Liver (tissue), 9 donors: ENCODE measurements around the gene IP6K2. TPM values are rescaled to one million over a fixed set of nuclear protein-coding genes. Genes with fewer than 3 reads are reported as not detected.

Experiments
- DNase-seq: peaks from one replicate; pipeline ENCODE4 v3.0.0-alpha.2; 2017; ENCODE audit warnings: low spot score
- H3K27ac ChIP-seq, 2 donors: one replicate each; pipeline ENCODE4 v1.7.0; 2013; ENCODE audit warnings: inconsistent platforms in 2 of 2, low read length in 2 of 2, control low read depth in 1 of 2, low read depth in 1 of 2, mild to moderate bottlenecking in 1 of 2
- H3K27me3 ChIP-seq, 4 donors: one replicate each; pipeline versions ENCODE4 v1.6.1 to v1.7.0; 2013; ENCODE audit warnings: low read length in 3 of 4, inconsistent platforms in 1 of 4, mild to moderate bottlenecking in 1 of 4, moderate library complexity in 1 of 4; ENCODE audit not compliant: control insufficient read depth in 4 of 4, insufficient read depth in 4 of 4
- H3K36me3 ChIP-seq, 4 donors: one replicate each; pipeline versions ENCODE4 v1.6.1 to v1.7.0; 2013; ENCODE audit warnings: low read length in 3 of 4, mild to moderate bottlenecking in 3 of 4, low read depth in 1 of 4, moderate library complexity in 1 of 4; ENCODE audit not compliant: control insufficient read depth in 4 of 4, insufficient read depth in 3 of 4
- H3K4me1 ChIP-seq, 4 donors: one replicate each; pipeline versions ENCODE4 v1.6.1 to v1.7.0; 2013; ENCODE audit warnings: low read length in 3 of 4, mild to moderate bottlenecking in 3 of 4, moderate library complexity in 1 of 4; ENCODE audit not compliant: control insufficient read depth in 4 of 4, insufficient read depth in 4 of 4
- H3K4me3 ChIP-seq, 3 donors: one replicate each; pipeline versions ENCODE4 v1.6.1 to v1.7.0; 2013; ENCODE audit warnings: low read length in 3 of 3, control low read depth in 1 of 3, low read depth in 1 of 3, mild to moderate bottlenecking in 1 of 3
- H3K9ac ChIP-seq, 2 donors: one replicate each; pipeline ENCODE4 v1.7.0; 2013; ENCODE audit warnings: low read length in 2 of 2, mild to moderate bottlenecking in 2 of 2, moderate library complexity in 2 of 2, control low read depth in 1 of 2, low read depth in 1 of 2
- H3K9me3 ChIP-seq, 4 donors: one replicate each; pipeline versions ENCODE4 v1.6.1 to v1.7.0; 2013; ENCODE audit warnings: low read length in 3 of 4; ENCODE audit not compliant: control insufficient read depth in 4 of 4
- ATF3 ChIP-seq: IDR thresholded peaks from 2 replicates; pipeline ENCODE4 v1.6.1; 2016; ENCODE audit warnings: antibody characterized with exemption
- CTCF ChIP-seq: fragments of 150-350 bp; IDR thresholded peaks from 2 replicates; pipeline ENCODE4 v1.5.1; 2017; ENCODE audit warnings: improper control_type of control experiment, low read depth, low read length; ENCODE audit not compliant: missing input control
- EGR1 ChIP-seq, 2 donors: IDR thresholded peaks; 2 replicates each; pipeline ENCODE4 v1.6.1; 2016 to 2018; ENCODE audit warnings: antibody characterized with exemption in 2 of 2, low read depth in 2 of 2
- FOXA1 ChIP-seq: IDR thresholded peaks from 2 replicates; pipeline ENCODE4 v1.6.1; 2016; ENCODE audit warnings: antibody characterized with exemption
- GABPA ChIP-seq, 2 donors: IDR thresholded peaks in 1 of 2; conservative IDR thresholded peaks in 1 of 2; 2 replicates each; pipeline ENCODE4 v1.6.1; 2016; ENCODE audit warnings: antibody characterized with exemption in 2 of 2, mild to moderate bottlenecking in 1 of 2, moderate library complexity in 1 of 2
- HNF4A ChIP-seq, 2 donors: conservative IDR thresholded peaks; 2 replicates each; pipeline ENCODE4 v1.6.1; 2016; ENCODE audit warnings: antibody characterized with exemption in 2 of 2, mild to moderate bottlenecking in 2 of 2
- HNF4G ChIP-seq: IDR thresholded peaks from 2 replicates; pipeline ENCODE4 v1.6.1; 2016; ENCODE audit warnings: antibody characterized with exemption
- JUND ChIP-seq, 2 donors: IDR thresholded peaks; 2 replicates each; pipeline ENCODE4 v1.6.1; 2016; ENCODE audit warnings: antibody characterized with exemption in 2 of 2
- MAX ChIP-seq: IDR thresholded peaks from 2 replicates; pipeline ENCODE4 v1.6.1; 2016; ENCODE audit warnings: antibody characterized with exemption
- NR2F2 ChIP-seq: IDR thresholded peaks from 2 replicates; pipeline ENCODE4 v1.6.1; 2016; ENCODE audit warnings: antibody characterized with exemption
- RAD21 ChIP-seq, 2 donors: IDR thresholded peaks; 2 replicates each; pipeline ENCODE4 v1.6.1; 2016; ENCODE audit warnings: antibody characterized with exemption in 2 of 2, mild to moderate bottlenecking in 2 of 2
- SP1 ChIP-seq: IDR thresholded peaks from 2 replicates; pipeline ENCODE4 v1.6.1; 2018; ENCODE audit warnings: antibody characterized with exemption, mild to moderate bottlenecking
- TAF1 ChIP-seq: conservative IDR thresholded peaks from 2 replicates; pipeline ENCODE4 v1.6.1; 2016; ENCODE audit warnings: antibody characterized with exemption, mild to moderate bottlenecking
- YY1 ChIP-seq: IDR thresholded peaks from 2 replicates; pipeline ENCODE4 v1.6.1; 2016; ENCODE audit warnings: antibody characterized with exemption, mild to moderate bottlenecking
- ZBTB33 ChIP-seq: IDR thresholded peaks from 2 replicates; pipeline ENCODE4 v1.6.1; 2016; ENCODE audit warnings: antibody characterized with exemption
- WGBS: extraction: QIAGEN DNeasy Blood & Tissue Kit; methylation state at CpG from one replicate; pipeline ENCODE4 v1.1.7; 2013; 5-methylcytosine and 5-hydroxymethylcytosine counted together
- polyA plus RNA-seq, 2 donors: library from polyadenylated mRNA; stranded (reverse) in 1 of 2; unstranded in 1 of 2; fragments of 200-250 nt in 1 of 2; fragments of >200 nt in 1 of 2; fragmentation: Nextera tagmentation in 1 of 2; extraction: Ambion mirVana in 1 of 2; gene quantifications; one replicate each; pipeline versions ENCODE4 v1.2.1 to v1.2.3, GENCODE V29; 2013 to 2015
- total RNA-seq, 2 donors: library from RNA; depleted of rRNA; stranded (reverse); fragments of >200 nt; gene quantifications; one replicate each; pipeline ENCODE4 v1.2.3, GENCODE V29; 2014
- TF ChIP-seq, protein P1 (sequence below): IDR thresholded peaks from 2 replicates; pipeline ENCODE4 v1.6.1; 2016; ENCODE audit warnings: antibody characterized with exemption, mild to moderate bottlenecking
- donor health status: healthy.
- donor health status: healthy.
- donor health status: healthy.
- donor health status: healthy.
- donor health status: healthy.

Gene IP6K2
- total and polyA plus RNA-seq, 4 donors = 21.8 to 37.6 (median 24.3) TPM

- Histone ChIP-seq H3K9me3 (no peaks in the 10 kb centered on the region), H3K36me3 (peaks cover 4 to 23% (median 7%) of the 10 kb centered on the region in 4 donors), H3K27me3 (no peaks in the 10 kb centered on the region), H3K4me1 (peaks cover 0 to 22% (median 12%) of the 10 kb centered on the region in 4 donors), H3K4me3 (no peak overlapping the region), H3K9ac (no peak overlapping the region), H3K27ac (no peak overlapping the region)
- no peak for TF ChIP-seq JUND (IDR thresholded peaks at IDR 0.05)
- TF ChIP-seq GABPA (IDR thresholded peaks at IDR 0.05 in 1 of 2, conservative IDR thresholded peaks at IDR 0.05 in 1 of 2) = no peak
- TF ChIP-seq ZBTB33 = no peak
- TF ChIP-seq TAF1 = no peak
- TF ChIP-seq FOXA1 = no peak
- TF ChIP-seq HNF4A (conservative IDR thresholded peaks at IDR 0.05) = no peak
- TF ChIP-seq CTCF = no peak
- TF ChIP-seq, protein P1, sequence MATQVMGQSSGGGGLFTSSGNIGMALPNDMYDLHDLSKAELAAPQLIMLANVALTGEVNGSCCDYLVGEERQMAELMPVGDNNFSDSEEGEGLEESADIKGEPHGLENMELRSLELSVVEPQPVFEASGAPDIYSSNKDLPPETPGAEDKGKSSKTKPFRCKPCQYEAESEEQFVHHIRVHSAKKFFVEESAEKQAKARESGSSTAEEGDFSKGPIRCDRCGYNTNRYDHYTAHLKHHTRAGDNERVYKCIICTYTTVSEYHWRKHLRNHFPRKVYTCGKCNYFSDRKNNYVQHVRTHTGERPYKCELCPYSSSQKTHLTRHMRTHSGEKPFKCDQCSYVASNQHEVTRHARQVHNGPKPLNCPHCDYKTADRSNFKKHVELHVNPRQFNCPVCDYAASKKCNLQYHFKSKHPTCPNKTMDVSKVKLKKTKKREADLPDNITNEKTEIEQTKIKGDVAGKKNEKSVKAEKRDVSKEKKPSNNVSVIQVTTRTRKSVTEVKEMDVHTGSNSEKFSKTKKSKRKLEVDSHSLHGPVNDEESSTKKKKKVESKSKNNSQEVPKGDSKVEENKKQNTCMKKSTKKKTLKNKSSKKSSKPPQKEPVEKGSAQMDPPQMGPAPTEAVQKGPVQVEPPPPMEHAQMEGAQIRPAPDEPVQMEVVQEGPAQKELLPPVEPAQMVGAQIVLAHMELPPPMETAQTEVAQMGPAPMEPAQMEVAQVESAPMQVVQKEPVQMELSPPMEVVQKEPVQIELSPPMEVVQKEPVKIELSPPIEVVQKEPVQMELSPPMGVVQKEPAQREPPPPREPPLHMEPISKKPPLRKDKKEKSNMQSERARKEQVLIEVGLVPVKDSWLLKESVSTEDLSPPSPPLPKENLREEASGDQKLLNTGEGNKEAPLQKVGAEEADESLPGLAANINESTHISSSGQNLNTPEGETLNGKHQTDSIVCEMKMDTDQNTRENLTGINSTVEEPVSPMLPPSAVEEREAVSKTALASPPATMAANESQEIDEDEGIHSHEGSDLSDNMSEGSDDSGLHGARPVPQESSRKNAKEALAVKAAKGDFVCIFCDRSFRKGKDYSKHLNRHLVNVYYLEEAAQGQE = no peak
- no peak for TF ChIP-seq ATF3
- no peak for TF ChIP-seq EGR1 (IDR thresholded peaks at IDR 0.05; ENCODE audit: low read depth in 2 of 2)
- TF ChIP-seq RAD21 (IDR thresholded peaks at IDR 0.05) = no peak
- no peak for TF ChIP-seq MAX
- TF ChIP-seq YY1 = no peak
- no peak for TF ChIP-seq HNF4G
- 91% methylated on average over 2 of the region's 2 CpGs for WGBS
- no peak for DNase-seq
Measured at GRCh38 chr3:48711727-48712126, 5.3 kb downstream of the IP6K2 start.

GRCh38 chr3:48709051-48709461 lies 8.0 kb downstream of the IP6K2 start:
- no peaks in the 10 kb centered on the region for H3K9me3 ChIP-seq
- 81% methylated on average over 7 of the region's 7 CpGs for WGBS
- H3K4me3 ChIP-seq = no peak overlapping the region
- TF ChIP-seq CTCF = no peak
- TF ChIP-seq ZBTB33 = no peak
- no peak for TF ChIP-seq NR2F2
- TF ChIP-seq JUND (IDR thresholded peaks at IDR 0.05) = no peak
- no peak for TF ChIP-seq SP1
- TF ChIP-seq EGR1 (IDR thresholded peaks at IDR 0.05; ENCODE audit: low read depth in 2 of 2) = no peak
- peaks cover 4 to 23% (median 9%) of the 10 kb centered on the region in 4 donors for H3K36me3 ChIP-seq
- H3K27ac ChIP-seq = no peak overlapping the region
- DNase-seq = no peak
- peaks cover 0 to 8% (median 0%) of the 10 kb centered on the region in 4 donors for H3K4me1 ChIP-seq
- H3K27me3 ChIP-seq = no peaks in the 10 kb centered on the region
- H3K9ac ChIP-seq = no peak overlapping the region
